K562 (cell line): ENCODE results near the gene RUNDC3A. TPM values are rescaled to one million over a fixed set of nuclear protein-coding genes. Genes with fewer than 3 reads are reported as not detected.

Source experiments
- ATAC-seq: fragments of 200-7000 bp; cut with Tn5 transposase; 3 replicates; pipeline ENCODE4 v1.9.1; 2020; ENCODE audit warnings: moderate library complexity
- BruUV-seq: library from RNA; stranded (reverse); fragments of 400-500 nt; replicated peaks from 2 replicates; lab custom pipeline; 2021; lab: Mats Ljungman, UMichigan
- CTCF ChIA-PET: fragments of 300-600 bp; formaldehyde crosslinking; extraction: SDS; loops from one replicate; lab custom pipeline; 2021; ENCODE audit warnings: low intra/inter-chr PET ratio; lab: Yijun Ruan, JAX
- POLR2A ChIA-PET: fragments of 300-600, 350-650 bp; sonication (Branson Sonifier 250); formaldehyde crosslinking; extraction: SDS; loops from one replicate; lab custom pipeline; 2021; ENCODE audit warnings: antibody characterized with exemption, inconsistent platforms; lab: Yijun Ruan, JAX
- DNase-seq, 4 experiments: peaks; one replicate each; pipeline versions ENCODE4 v3.0.0 to v3.0.0-alpha.2; 2011 to 2018; ENCODE audit warnings: low spot score in 3 of 4, mixed read lengths in 3 of 4; ENCODE audit errors: extremely low read depth in 1 of 4
- FAIRE-seq: peaks from 2 replicates; lab custom pipeline; 2011; peaks lifted over from hg19 to GRCh38; lab: Jason Lieb, UNC
- H2AFZ ChIP-seq: 2 replicates; pipeline ENCODE4 v1.6.0; 2011; ENCODE audit warnings: low read depth, low read length, control low read depth, inconsistent platforms
- H3K27ac ChIP-seq: fragments of 200-600 bp; 3 replicates; pipeline ENCODE4 v1.8.0; 2011; ENCODE audit warnings: low read depth, mild to moderate bottlenecking, control low read depth, inconsistent platforms, low read length, moderate library complexity, mixed read lengths; ENCODE audit errors: extremely low read depth
- H3K27me3 ChIP-seq, 2 experiments: fragments of 300-600 bp in 1 of 2; 2 replicates in 1 of 2; 3 replicates in 1 of 2; pipeline versions ENCODE4 v1.6.0 to v1.8.0; 2011; ENCODE audit warnings: inconsistent platforms in 2 of 2, low read length in 2 of 2, mild to moderate bottlenecking in 1 of 2, mixed read lengths in 1 of 2, moderate library complexity in 1 of 2; ENCODE audit not compliant: control insufficient read depth in 2 of 2, insufficient read depth in 2 of 2
- H3K36me3 ChIP-seq: fragments of 300-600 bp; 3 replicates; pipeline ENCODE4 v1.8.0; 2011; ENCODE audit warnings: mild to moderate bottlenecking, low read length, inconsistent platforms; ENCODE audit not compliant: control insufficient read depth, insufficient read depth
- H3K4me1 ChIP-seq, 2 experiments: fragments of 200-600 bp in 1 of 2; replicated peaks in 1 of 2; 2 replicates in 1 of 2; 3 replicates in 1 of 2; pipeline versions ENCODE4 v1.5.1 to v1.8.0; 2011; ENCODE audit warnings: inconsistent platforms in 2 of 2, low read length in 2 of 2, mild to moderate bottlenecking in 1 of 2, mixed read lengths in 1 of 2, moderate library complexity in 1 of 2; ENCODE audit not compliant: control insufficient read depth in 2 of 2, insufficient read depth in 2 of 2
- H3K4me2 ChIP-seq: 2 replicates; pipeline ENCODE4 v1.6.1; 2011; ENCODE audit warnings: low read length, control low read depth, inconsistent platforms, mixed read lengths; ENCODE audit not compliant: insufficient read depth
- H3K4me3 ChIP-seq: fragments of 200-600 bp; sonication (generic), shearing (Covaris generic); 2 replicates; pipeline ENCODE4 v1.5.1; 2016; ENCODE audit warnings: control low read depth, inconsistent platforms
- H3K79me2 ChIP-seq: fragments of 200-600 bp; 3 replicates; pipeline ENCODE4 v1.8.0; 2011; ENCODE audit warnings: low read length, inconsistent platforms; ENCODE audit not compliant: control insufficient read depth, insufficient read depth
- H3K9ac ChIP-seq, 2 experiments: 2 replicates each; pipeline versions ENCODE4 v1.6.0 to v1.6.1; 2011; ENCODE audit warnings: low read depth in 2 of 2, low read length in 2 of 2, control low read depth in 1 of 2, inconsistent platforms in 1 of 2, mild to moderate bottlenecking in 1 of 2, mixed read lengths in 1 of 2; ENCODE audit not compliant: insufficient read depth in 1 of 2
- H3K9me1 ChIP-seq: one replicate; pipeline ENCODE4 v1.6.0; 2011; ENCODE audit warnings: inconsistent platforms, mild to moderate bottlenecking, low read length, moderate library complexity; ENCODE audit not compliant: control insufficient read depth, insufficient read depth
- H3K9me3 ChIP-seq: replicated peaks from 2 replicates; pipeline ENCODE4 v1.5.1; 2011; ENCODE audit warnings: low read depth, low read length, inconsistent platforms; ENCODE audit not compliant: control insufficient read depth, insufficient read depth
- H4K20me1 ChIP-seq: replicated peaks from 2 replicates; pipeline ENCODE4 v1.6.1; 2011; ENCODE audit warnings: low read length, inconsistent platforms, mixed read lengths; ENCODE audit not compliant: control insufficient read depth, insufficient read depth
- RFX1 ChIP-seq: fragments of 450-650 bp; IDR thresholded peaks from 2 replicates; pipeline ENCODE4 v1.6.1; 2016; ENCODE audit warnings: mild to moderate bottlenecking, moderate library complexity
- ZFP30 ChIP-seq: fragments of 250-450 bp; sonication (Bioruptor Pico); IDR thresholded peaks from 2 replicates; pipeline ENCODE4 v1.8.0; 2022; ENCODE audit warnings: moderate library complexity, mild to moderate bottlenecking, inconsistent platforms, borderline replicate concordance
- ZNF143 ChIP-seq: sonication (generic); formaldehyde crosslinking; IDR thresholded peaks from 2 replicates; pipeline ENCODE4 v1.9.0; 2022; ENCODE audit warnings: mild to moderate bottlenecking, missing genetic modification reagents
- ZNF551 ChIP-seq: fragments of 250-450 bp; sonication (Bioruptor Pico); IDR thresholded peaks from 2 replicates; pipeline ENCODE4 v1.5.0; 2021; ENCODE audit warnings: mild to moderate bottlenecking, moderate library complexity
- WGBS: fragments of 100-300 bp; shearing (Covaris generic); methylation state at CpG from one replicate; pipeline ENCODE4 v1.1.6; 2016; ENCODE audit warnings: low coverage, mixed read lengths; ENCODE audit not compliant: insufficient coverage; ENCODE audit errors: missing lambda C conversion rate; 5-methylcytosine and 5-hydroxymethylcytosine counted together
- in situ Hi-C: fragments of 300-500 bp; cut with MboI; formaldehyde crosslinking; loops from 4 replicates; pipeline ENCODE4 v1.15.0; 2018; ENCODE audit warnings: inconsistent platforms, mixed read lengths
- intact Hi-C: fragments of 100-400 bp; cut with micrococcal nuclease; formaldehyde crosslinking; loops from 2 replicates; pipeline ENCODE4 v1.14.2; 2022
- polyA plus RNA-seq, 8 experiments: library from polyadenylated mRNA; depleted of rRNA in 4 of 8; stranded (reverse) in 5 of 8; unstranded in 3 of 8; fragments of >200 nt; fragmentation: Nextera tagmentation in 2 of 8; fragmentation: Illumina TruSeq in 1 of 8; extraction: Ambion mirVana in 2 of 8; extraction: Trizol in 1 of 8; gene quantifications; 2 replicates each; pipeline versions ENCODE4 v1.2.1 to v1.2.3, GENCODE V29; 2011 to 2014; ENCODE audit warnings: inconsistent platforms in 1 of 8, missing spikeins in 1 of 8
- total RNA-seq, 7 experiments: library from RNA; depleted of rRNA in 6 of 7; stranded (reverse); fragments of >200 nt in 6 of 7; fragmentation: Illumina TruSeq in 2 of 7; extraction: Trizol in 2 of 7; gene quantifications; 2 replicates each; pipeline versions ENCODE4 v1.2.1 to v1.2.3, GENCODE V29; 2011 to 2021; ENCODE audit warnings: low replicate concordance in 1 of 7
- TF ChIP-seq, protein P1 (sequence below): fragments of 200-800 bp; sonication (Bioruptor generic); IDR thresholded peaks from 2 replicates; pipeline ENCODE4 v1.6.1; 2017; ENCODE audit warnings: missing genetic modification characterization, missing compliant biosample characterization
- TF ChIP-seq, protein P2 (sequence below): sonication (generic); formaldehyde crosslinking; IDR thresholded peaks from 2 replicates; pipeline ENCODE4 v1.8.0; 2022; ENCODE audit warnings: missing genetic modification reagents, mild to moderate bottlenecking, moderate library complexity, borderline replicate concordance

The RUNDC3A gene
- total and polyA plus RNA-seq, 9 of the 15 experiments (the other 6 are each of a cell fraction or from before 2014, with no cell fraction given), result not detected

DNA sequence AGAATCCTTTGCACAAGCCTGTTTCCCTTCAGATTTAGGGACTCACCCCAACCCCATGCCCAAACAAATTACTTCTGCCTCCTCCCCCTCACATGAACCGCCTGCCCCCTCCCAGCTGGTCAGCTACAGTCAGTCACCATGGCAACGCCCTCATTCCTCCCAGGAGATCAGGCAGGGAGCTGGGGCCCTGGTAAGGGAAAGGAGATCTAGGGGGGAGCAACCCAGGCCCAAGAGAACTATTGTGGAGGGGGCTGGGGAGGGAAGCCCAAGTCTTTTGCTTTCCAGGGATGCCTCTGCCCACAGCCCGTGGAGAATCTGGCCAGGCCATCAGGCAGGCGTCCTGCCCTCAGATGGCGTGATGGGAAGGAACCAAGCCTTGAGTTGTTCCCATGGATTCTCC is 52.4 kb downstream of the RUNDC3A start:
- peaks cover 9% of the 10 kb centered on the region for H4K20me1 ChIP-seq
- no peak overlapping the region for H3K4me3 ChIP-seq
- WGBS, result 20% methylated on average over 3 of the region's 5 CpGs
- H2AFZ ChIP-seq, result no peak overlapping the region
- in situ Hi-C loops (no loop called here), intact Hi-C loops (no loop called here)
- no peak for FAIRE-seq
- no peak for ATAC-seq
- no peaks in the 10 kb centered on the region for H3K36me3 ChIP-seq
- H3K4me1 ChIP-seq, result peaks cover 0 to 35% of the 10 kb centered on the region in 2 experiments; a peak in 3 of 5 replicates
- H3K9me3 ChIP-seq, result no peaks in the 10 kb centered on the region
- DNase-seq, result peak in 3 of 4 experiments; percentile 38 to 65 (median 58)
- H3K9me1 ChIP-seq, result no peaks in the 10 kb centered on the region
- H3K4me2 ChIP-seq, result no peak overlapping the region
- no peak overlapping the region for H3K27ac ChIP-seq
- H3K79me2 ChIP-seq, result no peaks in the 10 kb centered on the region
- ChIA-PET CTCF (no interaction called here), POLR2A (interaction anchor here (0.6 to 2.4 kb wide), 3 partner anchors 9 to 147 kb away, joined by 3 to 15 read pairs (median 4); no protein-coding TSS in a partner anchor)
- H3K27me3 ChIP-seq, result no peaks in the 10 kb centered on the region
- BruUV-seq, result no TSS peak
- TF ChIP-seq ZNF551 (CRISPR knock-in tag) (no peak), ZFP30 (CRISPR knock-in tag) (no peak), ZNF143 (CRISPR knock-in tag) (0 out of 2 replicates have a peak, but pooled peaks have one; percentile 9), RFX1 (peak; percentile 92)
- TF ChIP-seq, protein P1, sequence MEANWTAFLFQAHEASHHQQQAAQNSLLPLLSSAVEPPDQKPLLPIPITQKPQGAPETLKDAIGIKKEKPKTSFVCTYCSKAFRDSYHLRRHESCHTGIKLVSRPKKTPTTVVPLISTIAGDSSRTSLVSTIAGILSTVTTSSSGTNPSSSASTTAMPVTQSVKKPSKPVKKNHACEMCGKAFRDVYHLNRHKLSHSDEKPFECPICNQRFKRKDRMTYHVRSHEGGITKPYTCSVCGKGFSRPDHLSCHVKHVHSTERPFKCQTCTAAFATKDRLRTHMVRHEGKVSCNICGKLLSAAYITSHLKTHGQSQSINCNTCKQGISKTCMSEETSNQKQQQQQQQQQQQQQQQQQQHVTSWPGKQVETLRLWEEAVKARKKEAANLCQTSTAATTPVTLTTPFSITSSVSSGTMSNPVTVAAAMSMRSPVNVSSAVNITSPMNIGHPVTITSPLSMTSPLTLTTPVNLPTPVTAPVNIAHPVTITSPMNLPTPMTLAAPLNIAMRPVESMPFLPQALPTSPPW (CRISPR knock-in tag), result peak; percentile 57
- TF ChIP-seq, protein P2, sequence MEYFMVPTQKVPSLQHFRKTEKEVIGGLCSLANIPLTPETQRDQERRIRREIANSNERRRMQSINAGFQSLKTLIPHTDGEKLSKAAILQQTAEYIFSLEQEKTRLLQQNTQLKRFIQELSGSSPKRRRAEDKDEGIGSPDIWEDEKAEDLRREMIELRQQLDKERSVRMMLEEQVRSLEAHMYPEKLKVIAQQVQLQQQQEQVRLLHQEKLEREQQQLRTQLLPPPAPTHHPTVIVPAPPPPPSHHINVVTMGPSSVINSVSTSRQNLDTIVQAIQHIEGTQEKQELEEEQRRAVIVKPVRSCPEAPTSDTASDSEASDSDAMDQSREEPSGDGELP, result peak; percentile 90
- H3K9ac ChIP-seq, result no peak overlapping the region; a peak in 1 of 4 replicates
